HEK293 (cell line): ENCODE measurements around the gene HLF.
A peak's percentile ranks its signal among the peaks of the same experiment; 100 is the strongest.

Experiments
- GLI4 ChIP-seq: fragments of 450-650 bp; formaldehyde crosslinking; IDR thresholded peaks from 2 replicates; pipeline ENCODE4 v1.5.1; 2016; ENCODE audit warnings: missing biosample characterization, missing genetic modification characterization
- HIC1 ChIP-seq: fragments of 450-650 bp; formaldehyde crosslinking; IDR thresholded peaks from 2 replicates; pipeline ENCODE4 v1.5.1; 2016; ENCODE audit warnings: missing biosample characterization, missing genetic modification characterization
- HOXC10 ChIP-seq: sonication (generic); formaldehyde crosslinking; IDR thresholded peaks from 2 replicates; pipeline ENCODE4 v1.8.1; 2023; ENCODE audit warnings: mild to moderate bottlenecking, missing genetic modification reagents
- KLF16 ChIP-seq: fragments of 450-650 bp; formaldehyde crosslinking; IDR thresholded peaks from 2 replicates; pipeline ENCODE4 v1.5.1; 2017; ENCODE audit warnings: missing biosample characterization, missing genetic modification characterization
- MEIS1 ChIP-seq: sonication (generic); formaldehyde crosslinking; IDR thresholded peaks from 2 replicates; pipeline ENCODE4 v1.8.1; 2022; ENCODE audit warnings: missing genetic modification reagents, mild to moderate bottlenecking, borderline replicate concordance
- PRDM6 ChIP-seq: fragments of 450-650 bp; formaldehyde crosslinking; IDR thresholded peaks from 2 replicates; pipeline ENCODE4 v1.5.1; 2017; ENCODE audit warnings: missing biosample characterization, missing genetic modification characterization
- SCRT2 ChIP-seq: fragments of 450-650 bp; formaldehyde crosslinking; IDR thresholded peaks from 2 replicates; pipeline ENCODE4 v1.5.1; 2016; ENCODE audit warnings: missing biosample characterization, missing genetic modification characterization
- SP2 ChIP-seq: fragments of 450-650 bp; formaldehyde crosslinking; IDR thresholded peaks from 2 replicates; pipeline ENCODE4 v1.5.1; 2016; ENCODE audit warnings: missing biosample characterization, missing genetic modification characterization
- TSHZ1 ChIP-seq: fragments of 450-650 bp; formaldehyde crosslinking; IDR thresholded peaks from 2 replicates; pipeline ENCODE4 v1.5.1; 2016; ENCODE audit warnings: missing biosample characterization, missing genetic modification characterization, borderline replicate concordance
- ZBTB20 ChIP-seq: fragments of 450-650 bp; formaldehyde crosslinking; IDR thresholded peaks from 2 replicates; pipeline ENCODE4 v1.5.1; 2016; ENCODE audit warnings: missing biosample characterization, missing genetic modification characterization
- ZFHX2 ChIP-seq: fragments of 450-650 bp; formaldehyde crosslinking; conservative IDR thresholded peaks from 2 replicates; pipeline ENCODE4 v1.5.1; 2016; ENCODE audit warnings: missing biosample characterization, missing genetic modification characterization
- ZNF169 ChIP-seq: fragments of 450-650 bp; formaldehyde crosslinking; IDR thresholded peaks from 2 replicates; pipeline ENCODE4 v1.5.1; 2016; ENCODE audit warnings: missing biosample characterization, missing genetic modification characterization
- ZNF292 ChIP-seq: fragments of 450-650 bp; formaldehyde crosslinking; IDR thresholded peaks from 2 replicates; pipeline ENCODE4 v1.5.1; 2016; ENCODE audit warnings: low read depth, missing biosample characterization, missing genetic modification characterization, borderline replicate concordance
- ZNF354C ChIP-seq: fragments of 450-650 bp; formaldehyde crosslinking; IDR thresholded peaks from 2 replicates; pipeline ENCODE4 v1.5.1; 2016; ENCODE audit warnings: missing biosample characterization, missing genetic modification characterization, low read depth, borderline replicate concordance
- ZNF37A ChIP-seq: fragments of 450-650 bp; IDR thresholded peaks from 2 replicates; pipeline ENCODE4 v1.5.1; 2018; ENCODE audit warnings: missing biosample characterization, missing genetic modification characterization
- ZNF473 ChIP-seq: fragments of 450-650 bp; formaldehyde crosslinking; IDR thresholded peaks from 2 replicates; pipeline ENCODE4 v1.5.1; 2017; ENCODE audit warnings: missing biosample characterization, missing genetic modification characterization
- ZNF560 ChIP-seq: fragments of 450-650 bp; formaldehyde crosslinking; IDR thresholded peaks from 2 replicates; pipeline ENCODE4 v1.5.1; 2017; ENCODE audit warnings: missing biosample characterization, missing genetic modification characterization, borderline replicate concordance
- ZNF621 ChIP-seq: fragments of 450-650 bp; formaldehyde crosslinking; IDR thresholded peaks from 2 replicates; pipeline ENCODE4 v1.5.1; 2017; ENCODE audit warnings: missing biosample characterization, missing genetic modification characterization
- ZNF707 ChIP-seq: fragments of 450-650 bp; formaldehyde crosslinking; IDR thresholded peaks from 2 replicates; pipeline ENCODE4 v1.5.1; 2016; ENCODE audit warnings: missing biosample characterization, missing genetic modification characterization
- ZSCAN30 ChIP-seq: fragments of 450-650 bp; IDR thresholded peaks from 2 replicates; pipeline ENCODE4 v1.5.1; 2018; ENCODE audit warnings: missing biosample characterization, mild to moderate bottlenecking, missing genetic modification characterization, moderate library complexity
- ZSCAN4 ChIP-seq: fragments of 450-650 bp; formaldehyde crosslinking; IDR thresholded peaks from 2 replicates; pipeline ENCODE4 v1.5.1; 2017; ENCODE audit warnings: missing biosample characterization, missing genetic modification characterization
- ZSCAN5A ChIP-seq: fragments of 450-650 bp; formaldehyde crosslinking; IDR thresholded peaks from 2 replicates; pipeline ENCODE4 v1.5.1; 2016; ENCODE audit warnings: missing biosample characterization, missing genetic modification characterization

The HLF gene

GRCh38 chr17:55238179-55238930 lies 26.4 kb upstream of the HLF start (continued):
- no peak for TF ChIP-seq PRDM6 (tag by site-specific recombination)
- TF ChIP-seq ZBTB20 (tag by site-specific recombination), result peak; percentile 97
- no peak for TF ChIP-seq MEIS1
- TF ChIP-seq ZNF473 (tag by site-specific recombination), result no peak
- TF ChIP-seq ZNF354C (tag by site-specific recombination), result no peak
- TF ChIP-seq ZNF292 (tag by site-specific recombination), result no peak
- no peak; the same call in 1 of the 2 replicates for TF ChIP-seq ZFHX2 (tag by site-specific recombination)
- TF ChIP-seq SP2 (tag by site-specific recombination), result peak; percentile 62
- no peak for TF ChIP-seq SCRT2 (tag by site-specific recombination)
- no peak for TF ChIP-seq HIC1 (tag by site-specific recombination)
- no peak for TF ChIP-seq ZNF621 (tag by site-specific recombination)
- no peak for TF ChIP-seq ZSCAN5A
- TF ChIP-seq ZNF169, result no peak
- TF ChIP-seq ZSCAN4, result no peak
- TF ChIP-seq ZSCAN30 (tag by site-specific recombination), result peak; percentile 65
- no peak for TF ChIP-seq TSHZ1 (tag by site-specific recombination)
- no peak for TF ChIP-seq ZNF560 (tag by site-specific recombination)
- TF ChIP-seq ZNF37A (tag by site-specific recombination), result no peak
- no peak for TF ChIP-seq HOXC10 (CRISPR knock-in tag)
- no peak for TF ChIP-seq KLF16 (tag by site-specific recombination)
- TF ChIP-seq GLI4 (tag by site-specific recombination), result no peak
- TF ChIP-seq ZNF707 (tag by site-specific recombination), result no peak
- TF ChIP-seq, all 188 proteins: peak for 37
